Heart left ventricle (tissue), 16 donors: ENCODE data around the gene CSF3R. TPM values are rescaled to one million over a fixed set of nuclear protein-coding genes. Genes with fewer than 3 reads are reported as not detected.

Source experiments
- ATAC-seq, 4 donors: fragments of 200-7000 bp; cut with Tn5 transposase; one replicate each; pipeline ENCODE4 v1.9.1; 2020 to 2022; ENCODE audit warnings: moderate library complexity in 4 of 4, mild to moderate bottlenecking in 3 of 4, moderate number of reproducible peaks in 1 of 4
- DNase-seq, 5 donors: peaks; one replicate each; pipeline ENCODE4 v3.0.0-alpha.2; 2020
- H3K27ac ChIP-seq, 12 donors: fragments of 200-600 bp; sonication (generic) in 4 of 12; one replicate each; pipeline versions ENCODE4 v1.5.0 to v1.8.0; 2016 to 2022; ENCODE audit warnings: mild to moderate bottlenecking in 2 of 12
- H3K27me3 ChIP-seq, 9 donors: fragments of 200-600 bp; sonication (generic) in 2 of 9; one replicate each; pipeline versions ENCODE4 v1.5.1 to v1.8.0; 2016 to 2022; ENCODE audit warnings: mild to moderate bottlenecking in 3 of 9
- H3K36me3 ChIP-seq, 9 donors: fragments of 200-600 bp; sonication (generic) in 2 of 9; one replicate each; pipeline versions ENCODE4 v1.5.0 to v1.8.0; 2018 to 2022; ENCODE audit warnings: mild to moderate bottlenecking in 2 of 9
- H3K4me1 ChIP-seq, 12 donors: fragments of 200-600 bp; sonication (generic) in 4 of 12; one replicate each; pipeline versions ENCODE4 v1.5.0 to v1.8.0; 2016 to 2022; ENCODE audit warnings: mild to moderate bottlenecking in 3 of 12
- H3K4me3 ChIP-seq, 12 donors: fragments of 200-600 bp; sonication (generic) in 4 of 12; one replicate each; pipeline versions ENCODE4 v1.5.0 to v1.8.0; 2017 to 2022; ENCODE audit warnings: mild to moderate bottlenecking in 9 of 12, moderate library complexity in 4 of 12
- H3K9me3 ChIP-seq, 12 donors: fragments of 200-600 bp; sonication (generic) in 4 of 12; one replicate each; pipeline versions ENCODE4 v1.5.0 to v1.8.0; 2016 to 2022; ENCODE audit warnings: mild to moderate bottlenecking in 1 of 12
- POLR2A ChIP-seq, 2 donors: fragments of 450-650 bp; IDR thresholded peaks; one replicate each; pipeline ENCODE4 v1.6.1; 2017; ENCODE audit warnings: antibody characterized with exemption in 2 of 2, mild to moderate bottlenecking in 2 of 2, moderate library complexity in 2 of 2
- WGBS, 4 donors: extraction: QIAGEN DNeasy Blood & Tissue Kit in 2 of 4; methylation state at CpG; one replicate each; pipeline versions ENCODE4 v1.1.5 to v1.1.7; 2013 to 2018; 5-methylcytosine and 5-hydroxymethylcytosine counted together
- intact Hi-C, 10 donors: fragments of 100-400 bp; cut with DNase I; formaldehyde crosslinking; loops; one replicate each; pipeline versions ENCODE4 v1.11.1 to v1.14.2; 2022
- polyA plus RNA-seq, 2 donors: library from polyadenylated mRNA; stranded (reverse); fragments of 200-250 nt; gene quantifications; one replicate each; pipeline ENCODE4 v1.2.3, GENCODE V29; 2013
- total RNA-seq, 9 donors: library from RNA; depleted of rRNA in 2 of 9; stranded (reverse); fragments of >200 nt in 2 of 9; fragmentation: NEBNext Ultra II Directional in 3 of 9; extraction: Animal tissue kit (Norgen Biotek cat#: 25700) in 3 of 9; gene quantifications; one replicate each; pipeline versions ENCODE4 v1.1.0 to v1.2.4, GENCODE V29; 2016 to 2023
- TF ChIP-seq, protein P1 (sequence below), 12 donors: fragments of 200-600 bp; sonication (generic) in 4 of 12; IDR thresholded peaks; one replicate each; pipeline versions ENCODE4 v1.5.0 to v1.8.0; 2018 to 2022; ENCODE audit warnings: antibody characterized with exemption in 12 of 12, mild to moderate bottlenecking in 5 of 12
- donor health status: ischemic (EF 13 %, LVEDD 7.1; RV severe dilation, severe dysfunction).
- donor health status: healthy with polysubstance abuse.
- donor health status: DM: no; HTN: yes; CAD: no.
- donor health status: DM: no; HTN: no; CAD: no.
- donor health status: ischemic (EF 25% LVEDD 6.9; RV normal size, moderate dysfunction).
- donor health status: ischemic (EF 25% LVEDD 5.7; RV mildly dilated, moderate dysfunction).
- donor health status: healthy.
- donor health status: DM: yes; HTN: yes; CAD: no.
- donor health status: ischemic (EF 35%, LVEDD 5.7; RV mildly dilated, moderate dysfunction).
- donor health status: nonischemic (EF 11% LVEDD 7.7; RV severe dilation, severe dysfunction).
- donor health status: DM: yes; HTN: yes; CAD: no.
- donor health status: PGD.
- donor health status: ischemic (EF 29% LVEDD 5.4; RV normal size, mild dysfunction).
- donor health status: nonischemic (EF 23%, LVEDD 6.1; RV moderate dilation, normal function).

The CSF3R gene
- total and polyA plus RNA-seq, 11 donors, result 1.5 to 22.7 (median 4.1) TPM

DNA sequence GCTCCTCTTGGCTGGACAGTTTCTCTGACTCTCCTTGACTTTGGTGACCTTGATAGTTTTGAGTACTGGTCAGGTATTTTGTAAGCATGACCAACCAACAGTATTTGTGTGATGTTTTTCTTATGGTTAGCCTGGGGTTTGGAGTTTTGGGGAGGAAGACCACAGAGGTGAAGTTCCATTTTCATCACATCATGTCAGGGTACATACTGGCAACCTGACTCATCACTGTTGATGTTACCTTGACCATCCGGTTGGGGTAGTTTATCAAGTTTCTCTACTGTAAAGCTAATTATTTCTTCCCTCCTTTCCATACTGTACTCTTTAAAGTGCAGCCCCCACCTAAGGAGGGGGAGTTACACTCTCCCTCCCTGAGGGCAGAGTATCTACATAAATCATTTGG lies 45.9 kb downstream of the CSF3R start:
- ATAC-seq, result no peak
- TF ChIP-seq, protein P1, sequence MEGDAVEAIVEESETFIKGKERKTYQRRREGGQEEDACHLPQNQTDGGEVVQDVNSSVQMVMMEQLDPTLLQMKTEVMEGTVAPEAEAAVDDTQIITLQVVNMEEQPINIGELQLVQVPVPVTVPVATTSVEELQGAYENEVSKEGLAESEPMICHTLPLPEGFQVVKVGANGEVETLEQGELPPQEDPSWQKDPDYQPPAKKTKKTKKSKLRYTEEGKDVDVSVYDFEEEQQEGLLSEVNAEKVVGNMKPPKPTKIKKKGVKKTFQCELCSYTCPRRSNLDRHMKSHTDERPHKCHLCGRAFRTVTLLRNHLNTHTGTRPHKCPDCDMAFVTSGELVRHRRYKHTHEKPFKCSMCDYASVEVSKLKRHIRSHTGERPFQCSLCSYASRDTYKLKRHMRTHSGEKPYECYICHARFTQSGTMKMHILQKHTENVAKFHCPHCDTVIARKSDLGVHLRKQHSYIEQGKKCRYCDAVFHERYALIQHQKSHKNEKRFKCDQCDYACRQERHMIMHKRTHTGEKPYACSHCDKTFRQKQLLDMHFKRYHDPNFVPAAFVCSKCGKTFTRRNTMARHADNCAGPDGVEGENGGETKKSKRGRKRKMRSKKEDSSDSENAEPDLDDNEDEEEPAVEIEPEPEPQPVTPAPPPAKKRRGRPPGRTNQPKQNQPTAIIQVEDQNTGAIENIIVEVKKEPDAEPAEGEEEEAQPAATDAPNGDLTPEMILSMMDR (IDR thresholded peaks at IDR 0.05), result no peak
- TF ChIP-seq POLR2A (IDR thresholded peaks at IDR 0.05), result no peak
- 71 to 80% (median 77%) methylated on average over 1 of the region's 1 CpG for WGBS, 4 donors
- no peak for DNase-seq
- H3K27ac ChIP-seq, result no peak overlapping the region
- H3K9me3 ChIP-seq, result no peaks in the 10 kb centered on the region
- no peaks in the 10 kb centered on the region for H3K27me3 ChIP-seq
- intact Hi-C loops, result no loop called here
- H3K4me1 ChIP-seq, result peaks cover 0 to 4% (median 0%) of the 10 kb centered on the region in 12 donors
- peaks cover 0 to 34% (median 6%) of the 10 kb centered on the region in 9 donors for H3K36me3 ChIP-seq
- no peak overlapping the region for H3K4me3 ChIP-seq

DNA sequence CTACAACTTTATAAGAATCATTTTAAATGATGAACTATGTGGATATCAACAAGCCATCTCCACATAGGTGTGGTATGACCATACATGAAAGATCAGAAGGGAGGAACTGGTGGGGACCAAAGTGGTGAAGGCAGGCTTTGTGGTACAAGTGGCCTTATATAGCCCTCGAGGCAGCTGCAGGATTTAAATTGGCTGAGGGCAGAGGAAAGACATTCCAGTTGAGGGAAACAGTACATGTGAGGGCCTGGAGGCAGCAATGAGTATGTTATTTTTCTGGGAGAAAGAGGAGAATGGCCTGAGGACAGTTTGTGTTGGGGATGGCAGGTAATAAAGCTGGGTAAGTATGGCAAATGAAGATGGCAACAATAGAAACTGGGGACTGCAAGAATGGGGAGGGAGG lies 49.6 kb downstream of the CSF3R start:
- peaks cover 0 to 4% (median 0%) of the 10 kb centered on the region in 12 donors for H3K4me1 ChIP-seq
- 28 to 60% (median 41%) methylated on average over 1 of the region's 1 CpG for WGBS, 4 donors
- TF ChIP-seq, protein P1 (IDR thresholded peaks at IDR 0.05), result no peak
- no peak for TF ChIP-seq POLR2A (IDR thresholded peaks at IDR 0.05)
- intact Hi-C loops, result no loop called here
- peak overlapping the region in 1 of 12 donors; percentile 22 for H3K27ac ChIP-seq
- no peak for ATAC-seq
- no peak for DNase-seq
- H3K9me3 ChIP-seq, result no peaks in the 10 kb centered on the region
- peaks cover 0 to 41% (median 14%) of the 10 kb centered on the region in 9 donors for H3K36me3 ChIP-seq
- no peaks in the 10 kb centered on the region for H3K27me3 ChIP-seq
- H3K4me3 ChIP-seq, result no peak overlapping the region

DNA sequence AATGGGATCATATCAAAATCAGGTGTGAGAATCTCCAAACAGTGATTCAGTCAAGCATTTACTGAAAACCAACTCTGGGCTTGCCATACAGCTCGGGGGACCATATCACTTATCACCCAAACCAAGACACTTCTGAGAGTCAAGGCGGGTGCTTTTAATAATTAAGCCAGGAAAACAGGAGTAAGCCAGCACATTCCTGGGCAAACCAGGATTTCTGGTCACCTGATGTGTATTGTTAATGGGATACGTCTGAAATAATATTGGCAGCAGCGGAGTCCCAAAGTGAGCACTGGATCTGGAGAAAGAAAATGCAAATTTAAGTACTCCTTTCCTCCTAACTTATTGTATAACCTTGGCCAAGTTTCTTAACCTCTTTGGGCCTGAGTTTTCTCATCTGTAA lies 50.1 kb downstream of the CSF3R start:
- intact Hi-C loops, result no loop called here
- DNase-seq, result no peak
- H3K36me3 ChIP-seq, result peaks cover 0 to 38% (median 12%) of the 10 kb centered on the region in 9 donors

DNA sequence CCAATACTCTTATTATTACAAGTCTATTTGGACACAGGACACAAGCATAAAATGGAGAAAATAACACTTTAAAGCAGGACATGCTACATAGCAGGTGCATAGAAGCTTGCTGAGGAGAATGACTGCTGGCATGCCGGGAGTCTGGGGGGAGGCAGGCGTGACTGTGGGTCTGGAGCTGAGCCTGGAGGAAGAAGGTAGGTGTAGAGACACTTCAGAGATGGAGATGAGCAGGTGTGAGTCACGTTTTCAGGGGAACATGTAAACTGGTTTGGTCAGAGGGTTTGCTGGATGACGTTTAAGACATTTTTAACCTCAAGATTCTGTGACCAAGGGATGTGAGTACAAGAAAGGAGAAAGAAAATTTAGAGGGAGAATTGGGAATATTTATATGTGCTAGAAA lies 56.9 kb downstream of the CSF3R start:
- intact Hi-C loops, result no loop called here
- TF ChIP-seq, protein P1 (IDR thresholded peaks at IDR 0.05), result no peak
- TF ChIP-seq POLR2A (IDR thresholded peaks at IDR 0.05), result no peak
- ATAC-seq (no peak), DNase-seq (no peak)
- Histone ChIP-seq H3K4me3 (no peak overlapping the region), H3K36me3 (peaks cover 0 to 46% (median 15%) of the 10 kb centered on the region in 9 donors), H3K9me3 (no peaks in the 10 kb centered on the region), H3K4me1 (peaks cover 0 to 3% (median under 1%) of the 10 kb centered on the region in 12 donors), H3K27ac (no peak overlapping the region), H3K27me3 (no peaks in the 10 kb centered on the region)
- WGBS, 4 donors, result 80 to 84% (median 81%) methylated on average over 4 of the region's 4 CpGs

More for the DNA sequence above, 50.1 kb downstream of the CSF3R start:
- TF ChIP-seq POLR2A (IDR thresholded peaks at IDR 0.05), result no peak
- TF ChIP-seq, protein P1 (IDR thresholded peaks at IDR 0.05), result no peak
- WGBS, 4 donors, result 59 to 69% (median 67%) methylated on average over 4 of the region's 4 CpGs
- Histone ChIP-seq H3K4me3 (no peak overlapping the region), H3K9me3 (no peaks in the 10 kb centered on the region), H3K4me1 (peaks cover 0 to 4% (median 0%) of the 10 kb centered on the region in 12 donors), H3K27ac (peak overlapping the region in 1 of 12 donors; percentile 22), H3K27me3 (no peaks in the 10 kb centered on the region)
- ATAC-seq, result no peak
